Measurements from ENCODE around the gene NPLOC4. TPM values are rescaled to one million over a fixed set of nuclear protein-coding genes. Genes with fewer than 3 reads are reported as not detected.
A peak's percentile ranks its signal among the peaks of the same experiment; 100 is the strongest.

Gene NPLOC4
- total RNA-seq, 2 donors from 2014 or later: 69.3 to 70.4 TPM

DNA sequence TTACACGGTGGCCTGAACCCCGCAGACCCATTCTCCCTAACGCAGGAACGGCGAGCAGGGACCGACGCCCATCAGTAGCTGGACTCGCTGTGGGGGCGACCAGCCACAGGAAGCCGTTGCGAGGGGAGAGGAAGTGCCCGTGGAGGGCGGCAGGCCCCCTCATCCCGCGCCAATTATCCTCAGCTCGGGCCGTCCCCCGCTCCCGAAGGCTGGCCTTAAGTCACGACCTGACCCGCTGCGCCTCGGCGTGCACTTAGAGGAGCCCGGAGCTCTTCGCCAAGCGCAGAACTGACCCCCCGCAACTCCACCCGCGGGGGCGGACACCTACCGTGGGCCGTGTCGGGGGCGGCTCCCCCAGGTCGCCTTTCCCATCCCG lies 46.3 kb upstream of the NPLOC4 start:
- Histone ChIP-seq H3K4me1 (peaks cover 0 to 39% of the 10 kb centered on the region in 2 donors), H3K9me3 (no peaks in the 10 kb centered on the region), H3K4me3 (peak overlapping the region; percentile 97 to 98), H3K27me3 (no peaks in the 10 kb centered on the region), H3K36me3 (peaks cover 29% of the 10 kb centered on the region), H3K27ac (peak overlapping the region; percentile 78 to 79)
- TF ChIP-seq, protein P1, sequence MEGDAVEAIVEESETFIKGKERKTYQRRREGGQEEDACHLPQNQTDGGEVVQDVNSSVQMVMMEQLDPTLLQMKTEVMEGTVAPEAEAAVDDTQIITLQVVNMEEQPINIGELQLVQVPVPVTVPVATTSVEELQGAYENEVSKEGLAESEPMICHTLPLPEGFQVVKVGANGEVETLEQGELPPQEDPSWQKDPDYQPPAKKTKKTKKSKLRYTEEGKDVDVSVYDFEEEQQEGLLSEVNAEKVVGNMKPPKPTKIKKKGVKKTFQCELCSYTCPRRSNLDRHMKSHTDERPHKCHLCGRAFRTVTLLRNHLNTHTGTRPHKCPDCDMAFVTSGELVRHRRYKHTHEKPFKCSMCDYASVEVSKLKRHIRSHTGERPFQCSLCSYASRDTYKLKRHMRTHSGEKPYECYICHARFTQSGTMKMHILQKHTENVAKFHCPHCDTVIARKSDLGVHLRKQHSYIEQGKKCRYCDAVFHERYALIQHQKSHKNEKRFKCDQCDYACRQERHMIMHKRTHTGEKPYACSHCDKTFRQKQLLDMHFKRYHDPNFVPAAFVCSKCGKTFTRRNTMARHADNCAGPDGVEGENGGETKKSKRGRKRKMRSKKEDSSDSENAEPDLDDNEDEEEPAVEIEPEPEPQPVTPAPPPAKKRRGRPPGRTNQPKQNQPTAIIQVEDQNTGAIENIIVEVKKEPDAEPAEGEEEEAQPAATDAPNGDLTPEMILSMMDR (IDR thresholded peaks at IDR 0.05): no peak
- no peak for DNase-seq (ENCODE audit: low spot score)

DNA sequence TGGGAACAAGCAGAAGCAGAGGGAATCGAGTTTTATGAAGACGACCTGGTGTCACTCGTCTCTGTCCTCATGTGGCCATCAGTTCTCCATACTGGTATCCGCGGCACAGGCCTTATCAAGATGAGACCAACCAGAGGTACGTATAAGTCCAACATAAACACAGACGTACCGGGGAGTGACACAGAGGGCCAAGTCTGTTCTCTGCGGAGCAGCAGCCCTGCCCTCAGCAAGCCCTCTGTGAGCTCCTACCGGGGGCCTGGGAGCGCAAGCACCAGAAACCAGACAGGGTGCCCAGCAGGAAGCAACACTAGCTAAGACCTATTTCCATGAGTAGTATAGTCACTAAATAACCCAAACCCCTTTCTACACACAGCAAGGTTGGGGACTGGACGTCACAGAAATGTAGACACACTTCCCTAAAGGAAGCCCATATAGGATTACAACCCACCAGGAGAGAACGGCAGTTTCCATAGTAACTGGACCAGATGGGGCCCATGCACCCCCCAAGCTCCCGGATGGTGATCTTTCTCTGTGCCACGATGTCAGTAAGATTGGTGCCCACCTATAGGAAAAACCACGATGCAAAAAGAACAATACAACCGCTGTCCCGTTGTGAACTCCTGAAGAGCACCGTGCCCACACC lies 45.8 kb upstream of the NPLOC4 start:
- peak overlapping the region; percentile 78 to 79 for H3K27ac ChIP-seq
- TF ChIP-seq, protein P1 (IDR thresholded peaks at IDR 0.05): no peak
- no peaks in the 10 kb centered on the region for H3K9me3 ChIP-seq
- peaks cover 24% of the 10 kb centered on the region for H3K36me3 ChIP-seq
- DNase-seq (ENCODE audit: low spot score): no peak
- H3K4me3 ChIP-seq: peak overlapping the region; percentile 97 to 98
- H3K4me1 ChIP-seq: peaks cover 0 to 39% of the 10 kb centered on the region in 2 donors
- no peaks in the 10 kb centered on the region for H3K27me3 ChIP-seq

DNA sequence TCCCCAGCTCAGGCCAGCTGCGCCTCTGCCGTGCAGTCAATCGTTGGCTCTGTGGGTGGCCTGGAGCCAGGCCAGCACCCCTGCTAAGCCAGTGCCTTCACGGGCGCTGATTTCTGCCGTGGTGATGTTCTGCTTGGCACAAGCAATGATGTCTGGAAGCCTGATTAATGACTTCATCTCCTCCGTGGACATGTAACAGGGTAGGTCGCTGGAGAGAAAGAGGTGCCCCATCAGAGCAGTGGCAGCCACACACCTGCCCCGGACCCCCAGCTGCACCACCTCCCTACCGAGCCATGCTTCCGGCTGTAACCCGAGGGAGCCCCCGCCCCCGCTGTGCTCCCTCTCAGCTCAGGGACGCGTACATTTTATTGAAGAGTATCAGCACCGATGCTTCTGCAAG lies 44.8 kb upstream of the NPLOC4 start:
- H3K36me3 ChIP-seq: peaks cover 14% of the 10 kb centered on the region
- no peaks in the 10 kb centered on the region for H3K9me3 ChIP-seq
- H3K4me1 ChIP-seq: peaks cover 0 to 39% of the 10 kb centered on the region in 2 donors
- DNase-seq (ENCODE audit: low spot score): no peak
- no peaks in the 10 kb centered on the region for H3K27me3 ChIP-seq
- H3K4me3 ChIP-seq: no peak overlapping the region
- no peak overlapping the region for H3K27ac ChIP-seq
- TF ChIP-seq, protein P1 (IDR thresholded peaks at IDR 0.05): no peak

DNA sequence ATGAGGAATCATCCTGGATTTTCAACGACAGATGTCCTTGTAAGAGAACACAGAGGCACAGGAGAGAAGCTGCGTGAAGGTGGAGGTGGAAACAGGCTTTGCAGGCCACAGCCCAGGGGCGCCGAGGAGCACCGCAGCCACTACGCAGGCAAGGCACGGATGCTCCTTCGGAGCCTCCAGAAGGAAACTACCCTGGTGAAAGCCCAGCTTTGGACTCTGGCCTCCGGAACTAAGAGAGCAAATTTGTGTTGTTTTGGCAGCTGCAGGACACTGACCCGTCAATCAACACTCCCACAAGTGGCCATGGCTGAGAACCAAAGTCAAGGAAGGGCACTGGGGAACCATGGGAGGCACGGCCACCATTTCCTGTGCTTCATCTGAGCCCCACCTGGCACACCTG lies 43.2 kb upstream of the NPLOC4 start:
- Histone ChIP-seq H3K27me3 (no peaks in the 10 kb centered on the region), H3K9me3 (no peaks in the 10 kb centered on the region), H3K4me3 (no peak overlapping the region), H3K27ac (peak overlapping the region in 1 of 2 donors; percentile 24), H3K36me3 (no peaks in the 10 kb centered on the region), H3K4me1 (peaks cover 0 to 35% of the 10 kb centered on the region in 2 donors)
- TF ChIP-seq, protein P1 (IDR thresholded peaks at IDR 0.05): no peak
- no peak for DNase-seq (ENCODE audit: low spot score)

DNA sequence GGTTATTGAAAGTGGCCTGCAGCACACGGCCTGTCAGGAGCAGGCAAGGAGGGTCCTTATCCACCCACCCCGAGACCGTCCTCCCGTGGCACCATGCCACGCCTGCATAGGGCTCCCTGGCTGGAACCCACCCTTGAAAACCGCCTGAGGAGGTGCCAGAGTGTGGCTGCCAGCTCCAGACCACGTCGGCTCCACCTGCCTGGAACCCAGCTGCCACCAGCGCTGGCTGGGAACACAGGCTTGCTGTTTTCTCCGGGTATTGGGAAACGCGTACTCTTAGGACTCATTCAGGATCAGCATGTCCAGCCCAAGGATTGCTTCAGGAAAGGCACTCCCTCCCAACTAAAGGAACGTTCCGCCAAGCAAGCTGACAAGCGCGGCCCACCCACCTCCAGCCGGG lies 40.0 kb upstream of the NPLOC4 start:
- no peak for DNase-seq (ENCODE audit: low spot score)
- Histone ChIP-seq H3K27me3 (no peaks in the 10 kb centered on the region), H3K4me1 (peaks cover 0 to 13% of the 10 kb centered on the region in 2 donors), H3K36me3 (peaks cover 18% of the 10 kb centered on the region), H3K9me3 (no peaks in the 10 kb centered on the region), H3K4me3 (no peak overlapping the region), H3K27ac (no peak overlapping the region)
- TF ChIP-seq, protein P1 (IDR thresholded peaks at IDR 0.05): no peak

All from right atrium auricular region (tissue), 2 donors.